ENCODE results near the gene TAF9. TPM values are rescaled to one million over a fixed set of nuclear protein-coding genes. Genes with fewer than 3 reads are reported as not detected.

The TAF9 gene
- total RNA-seq, 1 donor from 2014 or later, result 53.4 TPM

GRCh38 chr5:69368458-69369339 is 621 bp downstream of the TAF9 start:
- no peaks in the 10 kb centered on the region for H3K27me3 Mint-ChIP-seq
- peaks cover 11% of the 10 kb centered on the region for H3K36me3 Mint-ChIP-seq (ENCODE audit: insufficient read depth)
- no peak for TF ChIP-seq CTCF (IDR thresholded peaks at IDR 0.05; ENCODE audit: unreplicated experiment)
- peak overlapping the region; percentile 90 for H3K4me3 Mint-ChIP-seq (ENCODE audit: low read depth)
- no peak for DNase-seq (ENCODE audit: low spot score, unreplicated experiment)
- H3K27ac Mint-ChIP-seq, result peak overlapping the region; percentile 99
- no peaks in the 10 kb centered on the region for H3K9me3 Mint-ChIP-seq (ENCODE audit: low read depth)
- H3K4me1 Mint-ChIP-seq (ENCODE audit: low read depth), result peaks cover 18% of the 10 kb centered on the region

- Mint-ChIP-seq H3K27me3 (no peaks in the 10 kb centered on the region), H3K27ac (peak overlapping the region; percentile 99), H3K4me1 (ENCODE audit: low read depth) (peaks cover 18% of the 10 kb centered on the region), H3K36me3 (ENCODE audit: insufficient read depth) (peaks cover 10% of the 10 kb centered on the region), H3K4me3 (ENCODE audit: low read depth) (peak overlapping the region; percentile 90), H3K9me3 (ENCODE audit: low read depth) (no peaks in the 10 kb centered on the region)
- DNase-seq (ENCODE audit: low spot score, unreplicated experiment), result no peak
- TF ChIP-seq CTCF (IDR thresholded peaks at IDR 0.05; ENCODE audit: unreplicated experiment), result no peak
Measured at GRCh38 chr5:69367697-69368279, 1.5 kb downstream of the TAF9 start.

- Mint-ChIP-seq H3K36me3 (ENCODE audit: insufficient read depth) (peaks cover 10% of the 10 kb centered on the region), H3K4me3 (ENCODE audit: low read depth) (no peak overlapping the region), H3K4me1 (ENCODE audit: low read depth) (peaks cover 11% of the 10 kb centered on the region), H3K9me3 (ENCODE audit: low read depth) (no peaks in the 10 kb centered on the region), H3K27me3 (no peaks in the 10 kb centered on the region), H3K27ac (no peak overlapping the region)
- TF ChIP-seq CTCF (IDR thresholded peaks at IDR 0.05; ENCODE audit: unreplicated experiment), result no peak
- DNase-seq (ENCODE audit: low spot score, unreplicated experiment), result no peak
Measured at GRCh38 chr5:69364850-69365249, 4.5 kb downstream of the TAF9 start.

GRCh38 chr5:69364414-69364813 is 4.9 kb downstream of the TAF9 start:
- no peaks in the 10 kb centered on the region for H3K27me3 Mint-ChIP-seq
- H3K4me3 Mint-ChIP-seq (ENCODE audit: low read depth), result no peak overlapping the region
- peaks cover 11% of the 10 kb centered on the region for H3K4me1 Mint-ChIP-seq (ENCODE audit: low read depth)
- H3K9me3 Mint-ChIP-seq (ENCODE audit: low read depth), result no peaks in the 10 kb centered on the region
- DNase-seq (ENCODE audit: low spot score, unreplicated experiment), result no peak
- no peak overlapping the region for H3K27ac Mint-ChIP-seq
- H3K36me3 Mint-ChIP-seq (ENCODE audit: insufficient read depth), result peaks cover 10% of the 10 kb centered on the region
- peak; percentile 48 for TF ChIP-seq CTCF (IDR thresholded peaks at IDR 0.05; ENCODE audit: unreplicated experiment)

- Mint-ChIP-seq H3K27me3 (no peaks in the 10 kb centered on the region), H3K36me3 (ENCODE audit: insufficient read depth) (peaks cover 10% of the 10 kb centered on the region), H3K4me3 (ENCODE audit: low read depth) (no peak overlapping the region), H3K4me1 (ENCODE audit: low read depth) (no peaks in the 10 kb centered on the region), H3K27ac (peak overlapping the region; percentile 17), H3K9me3 (ENCODE audit: low read depth) (no peaks in the 10 kb centered on the region)
- DNase-seq (ENCODE audit: low spot score, unreplicated experiment), result no peak
- TF ChIP-seq CTCF (IDR thresholded peaks at IDR 0.05; ENCODE audit: unreplicated experiment), result no peak
Measured at GRCh38 chr5:69360442-69360841, 8.9 kb downstream of the TAF9 start.
